GM19099 (cell line): ENCODE results near the gene CLEC10A.

ENCODE experiments used
- POLR2A ChIP-seq: IDR thresholded peaks from 3 replicates; pipeline ENCODE4 v1.6.1; 2011; ENCODE audit warnings: low read depth; ENCODE audit not compliant: insufficient read length; ENCODE audit errors: extremely low read depth

CLEC10A gene

GRCh38 chr17:7046725-7047397, 33.2 kb downstream of the CLEC10A start:
- TF ChIP-seq POLR2A, result peak; percentile 18

- TF ChIP-seq POLR2A, result no peak
Observed at GRCh38 chr17:7046127-7046724, 33.8 kb downstream of the CLEC10A start.

- no peak for TF ChIP-seq POLR2A
Observed at GRCh38 chr17:7045492-7046126, 34.4 kb downstream of the CLEC10A start.

DNA sequence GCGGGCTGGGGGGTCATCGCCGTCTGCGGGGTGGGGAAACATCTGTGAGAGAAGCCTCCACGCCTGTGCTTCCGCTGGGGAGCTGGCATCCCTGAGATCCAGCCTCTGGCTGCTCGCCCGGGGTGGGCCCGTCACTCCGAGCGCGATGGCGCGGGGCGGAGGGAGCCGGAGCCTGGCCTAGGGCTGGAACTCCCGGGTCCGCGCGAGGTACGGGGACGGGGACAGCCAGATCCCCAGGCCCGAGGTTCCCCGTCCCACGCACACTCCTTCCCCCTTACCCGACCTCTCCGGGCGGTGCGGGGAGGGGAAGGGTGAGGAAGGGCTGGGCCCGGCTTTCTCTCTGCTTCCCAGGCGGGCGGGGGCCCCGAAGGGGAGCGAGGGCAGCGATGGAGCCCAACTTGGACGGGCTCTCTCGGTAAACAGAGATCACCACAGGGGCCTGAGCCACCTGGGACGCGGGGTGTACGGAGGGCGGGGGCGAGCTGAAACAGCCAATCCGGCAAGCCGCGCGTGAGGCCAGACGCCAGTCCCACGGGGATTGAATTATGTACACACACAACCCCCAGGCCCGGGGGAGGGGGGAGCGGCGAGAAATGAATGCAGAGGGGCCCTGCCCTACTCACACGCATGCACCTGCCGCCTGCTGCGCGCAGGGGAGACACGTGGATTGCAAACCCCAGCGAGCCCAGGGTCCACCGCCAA, 36.4 kb downstream of the CLEC10A start, which contains the start of gene SLC16A11:
SLC16A11 (minus strand) TSS at position 596 of the 702 bp plus-strand sequence; CDS start at position 17, 579 bp downstream.
- no peak for TF ChIP-seq POLR2A

DNA sequence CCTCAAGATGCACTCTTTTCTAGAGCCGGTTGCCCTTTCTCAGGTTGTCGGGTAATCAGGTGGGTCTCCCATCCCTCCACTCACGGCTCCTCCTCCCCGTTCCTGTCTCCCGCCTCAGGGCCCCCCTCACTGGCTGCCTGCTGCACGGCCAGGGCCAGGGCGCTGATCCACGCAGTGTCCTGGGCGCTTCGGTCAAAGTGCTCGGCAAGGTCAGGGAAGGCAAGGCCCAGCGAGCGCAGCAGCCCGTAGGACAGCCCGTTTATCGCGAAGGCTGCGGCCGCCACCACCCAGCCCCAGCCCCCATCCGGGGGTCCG, 36.9 kb downstream of the CLEC10A start:
- no peak for TF ChIP-seq POLR2A

DNA sequence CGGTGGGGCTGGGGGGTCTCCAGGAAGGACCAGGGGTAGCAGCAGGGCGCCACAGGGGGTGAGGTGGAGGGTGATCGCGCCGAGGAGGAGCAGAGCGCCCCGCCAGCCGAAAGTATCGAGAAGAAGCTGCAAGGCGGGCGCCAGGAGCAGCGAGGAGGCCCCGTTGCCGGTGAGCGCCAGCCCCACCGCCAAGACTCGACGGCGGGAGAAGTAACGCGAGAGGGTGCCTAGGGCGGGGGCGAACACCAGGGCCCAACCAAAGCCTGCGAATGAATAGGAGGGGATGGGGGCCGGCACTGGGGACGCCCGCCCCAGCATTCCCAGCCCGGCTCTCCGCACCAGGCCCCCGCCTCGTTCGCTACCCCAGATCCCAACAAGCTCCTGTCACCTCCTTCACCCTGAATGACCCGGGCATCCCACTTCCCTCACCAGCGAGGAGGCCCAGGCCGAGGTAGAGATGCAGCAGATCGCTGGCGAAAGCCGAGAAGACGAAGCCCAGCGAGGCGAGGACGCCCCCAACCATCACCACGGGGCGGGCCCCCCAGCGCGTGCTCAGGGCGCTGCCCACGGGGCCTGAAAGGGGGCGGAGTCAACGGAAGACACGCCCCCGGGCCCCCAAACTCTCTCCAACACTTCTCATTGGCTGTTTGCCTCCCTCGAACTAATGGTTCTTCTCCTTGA, 37.4 kb downstream of the CLEC10A start:
- peak; percentile 42 for TF ChIP-seq POLR2A

- no peak for TF ChIP-seq POLR2A
Observed at GRCh38 chr17:7041607-7042500, 38.2 kb downstream of the CLEC10A start.

- TF ChIP-seq POLR2A, result no peak
Observed at GRCh38 chr17:7039832-7040231, 40.2 kb downstream of the CLEC10A start.

- no peak for TF ChIP-seq POLR2A
Observed at GRCh38 chr17:7038025-7038862, 41.8 kb downstream of the CLEC10A start.

DNA sequence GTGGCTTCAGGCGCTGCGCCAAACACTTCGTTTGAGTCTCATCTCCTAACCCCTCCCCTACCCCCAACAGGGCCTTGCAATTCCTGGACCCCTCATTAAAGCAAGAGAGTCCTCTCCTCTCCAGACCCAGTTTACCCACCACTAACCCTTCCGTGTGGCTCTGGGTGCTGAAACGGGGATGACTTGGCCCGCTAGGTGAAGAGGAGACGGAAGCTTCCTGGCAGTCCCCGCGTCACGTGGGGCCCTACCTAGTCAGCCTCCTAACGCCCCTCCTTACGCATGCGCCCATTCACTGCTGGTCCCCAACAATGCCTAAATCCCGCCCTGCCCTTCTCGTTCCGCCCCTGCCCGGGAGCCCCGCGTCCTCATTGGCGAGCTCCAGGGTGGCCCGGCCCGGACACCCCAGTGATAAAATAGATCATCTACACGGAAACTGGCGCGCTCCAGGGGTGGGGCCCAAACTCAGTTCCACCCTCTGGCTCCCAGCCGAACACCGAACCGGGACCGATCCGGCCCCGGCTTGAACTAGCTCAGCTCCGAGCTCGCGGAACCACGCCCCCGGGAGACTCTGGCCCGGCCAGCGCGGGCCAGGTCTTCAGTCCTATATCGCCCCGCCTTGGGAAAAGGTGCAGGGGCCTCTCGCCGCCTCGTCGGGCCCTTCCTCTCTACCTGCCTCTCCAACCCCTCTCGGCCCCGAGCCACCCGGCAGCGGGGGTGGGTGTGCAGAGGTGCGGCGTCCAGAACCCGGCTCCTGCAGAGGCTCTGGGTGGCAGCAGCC, 44.3 kb downstream of the CLEC10A start, which contains the start of gene SLC16A13:
SLC16A13 (plus strand) TSS at position 425 of the 778 bp plus-strand sequence. CDS start 368 bp downstream, outside the sequence.
- TF ChIP-seq POLR2A, result peak; percentile 96

GRCh38 chr17:7034955-7035590, 45.0 kb downstream of the CLEC10A start:
- TF ChIP-seq POLR2A, result no peak

- peak; percentile 25 for TF ChIP-seq POLR2A
Observed at GRCh38 chr17:7029659-7030058, 50.4 kb downstream of the CLEC10A start.

- no peak for TF ChIP-seq POLR2A
Observed at GRCh38 chr17:7029096-7029495, 51.0 kb downstream of the CLEC10A start.
